NCI-H748 (cell line): Measurements from ENCODE around the gene RALB.
"Not testable (repeated sequence)": the region's sequence is repeated elsewhere in the genome, so short reads cannot be mapped to it uniquely, and the experiment has no call there.

Experiments used
- DNase-seq: peaks from one replicate; lab custom pipeline; 2025; ENCODE audit not compliant: unreplicated experiment; lab: John Stamatoyannopoulos, UW

Gene RALB

GRCh38 chr2:120224735-120225548, 27.7 kb upstream of the RALB start:
- DNase-seq: peak; percentile 81

- DNase-seq: no peak
These were observed 27.0 kb upstream of the RALB start for GRCh38 chr2:120225549-120226065.

DNA sequence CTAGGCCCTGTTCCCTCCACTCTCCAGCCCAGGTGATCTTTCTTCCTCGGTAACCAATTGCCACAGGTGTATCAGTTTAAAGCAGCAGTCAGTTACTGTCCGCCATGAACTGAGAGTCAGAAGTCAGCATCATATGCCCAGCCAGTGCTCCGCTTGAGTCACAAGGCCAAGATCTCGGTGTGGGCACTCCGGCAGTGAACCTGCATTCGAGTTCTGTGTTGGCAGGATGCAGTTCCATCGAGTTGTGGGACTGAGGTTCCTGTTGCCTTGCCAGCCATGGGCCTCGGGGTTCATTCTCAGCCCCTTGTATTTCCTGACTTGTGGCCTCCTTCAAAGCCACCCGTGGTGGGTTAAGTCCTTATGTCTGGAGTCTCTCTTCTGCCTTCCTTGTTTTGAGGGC, 26.3 kb upstream of the RALB start:
- DNase-seq: no peak

GRCh38 chr2:120227111-120227991, 25.3 kb upstream of the RALB start:
- DNase-seq: no peak

DNA sequence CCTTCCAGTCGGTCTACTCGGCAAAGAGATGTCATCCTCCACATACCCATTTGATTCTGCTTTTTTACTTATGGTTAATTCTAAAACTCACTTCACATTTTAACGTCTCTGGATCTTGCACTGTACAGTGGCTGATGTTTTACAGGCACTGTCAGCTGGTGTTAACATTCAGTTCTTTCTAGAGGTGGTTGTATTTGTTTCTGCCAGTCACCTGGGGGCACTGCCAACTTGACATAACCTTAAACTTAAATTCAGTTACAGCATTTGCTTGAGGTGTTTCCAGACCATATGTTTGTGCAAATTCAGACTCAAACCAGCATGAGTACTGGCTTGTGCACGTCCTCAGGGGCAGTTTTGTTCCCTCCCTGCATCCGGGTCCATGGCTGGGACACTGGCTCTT, 24.1 kb upstream of the RALB start:
- DNase-seq: no peak

DNA sequence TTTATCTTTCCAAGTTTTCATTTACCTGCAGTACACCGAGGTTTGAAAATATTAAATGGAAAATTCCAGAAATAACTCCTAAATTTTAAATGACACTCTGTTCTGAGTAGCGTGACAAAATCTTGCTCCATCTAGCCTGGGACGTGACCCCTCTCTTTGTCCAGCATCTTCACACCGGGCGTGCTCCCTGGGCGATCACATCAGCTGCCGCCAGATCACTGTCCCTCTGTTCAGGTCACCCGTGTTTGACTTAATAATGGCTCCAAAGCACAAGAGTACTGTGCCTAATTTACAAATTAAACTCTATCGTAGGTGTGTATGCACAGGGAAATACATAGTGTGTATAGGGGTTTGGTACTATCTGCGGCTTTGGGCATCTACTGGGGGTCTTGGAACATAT, 23.3 kb upstream of the RALB start:
- DNase-seq: no peak

DNA sequence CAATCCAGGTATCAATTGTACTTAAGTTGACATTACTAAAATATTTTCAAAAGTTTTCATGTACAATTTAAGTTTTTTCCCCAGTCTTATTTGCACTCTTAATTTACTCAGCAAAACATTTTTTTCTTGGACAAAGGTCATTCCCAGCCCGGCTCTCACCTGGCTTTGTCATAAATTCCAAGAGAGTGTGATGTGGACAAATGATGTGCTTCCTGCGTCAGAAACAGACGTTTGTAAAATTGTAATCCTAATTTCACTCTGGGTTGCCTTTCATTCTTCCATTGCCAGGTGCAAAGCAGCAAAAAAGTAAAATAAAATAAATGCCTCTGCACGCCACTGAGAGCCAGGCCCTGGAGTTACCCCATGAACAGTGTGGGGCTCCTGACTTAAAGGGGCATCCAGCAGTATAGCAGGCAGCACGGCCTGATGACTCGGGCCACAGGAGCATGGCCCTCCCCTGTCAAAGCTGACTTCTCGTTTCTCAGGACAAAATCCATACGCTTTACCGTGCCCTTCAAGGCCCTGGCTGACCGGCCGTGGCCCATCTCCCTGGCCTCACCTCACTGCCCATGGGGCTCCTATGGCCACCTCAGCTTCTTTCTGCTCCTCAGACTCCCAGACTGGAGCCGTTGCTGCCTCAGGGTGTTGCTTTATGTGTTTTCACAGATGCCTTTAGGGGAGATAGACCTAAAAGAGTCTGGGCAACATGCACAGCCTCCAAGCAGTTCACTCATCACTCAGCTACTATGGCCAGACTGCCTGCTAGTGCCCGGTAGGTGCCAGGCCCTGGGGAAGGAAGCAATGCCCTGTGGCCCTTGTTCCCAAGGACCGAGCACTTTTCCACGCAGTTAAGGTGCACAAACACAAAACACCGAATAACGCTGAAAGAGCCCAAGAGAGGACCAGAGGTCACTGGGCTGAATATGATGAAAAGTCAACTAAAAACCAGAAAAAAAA, 21.9 kb upstream of the RALB start:
- no peak for DNase-seq

DNA sequence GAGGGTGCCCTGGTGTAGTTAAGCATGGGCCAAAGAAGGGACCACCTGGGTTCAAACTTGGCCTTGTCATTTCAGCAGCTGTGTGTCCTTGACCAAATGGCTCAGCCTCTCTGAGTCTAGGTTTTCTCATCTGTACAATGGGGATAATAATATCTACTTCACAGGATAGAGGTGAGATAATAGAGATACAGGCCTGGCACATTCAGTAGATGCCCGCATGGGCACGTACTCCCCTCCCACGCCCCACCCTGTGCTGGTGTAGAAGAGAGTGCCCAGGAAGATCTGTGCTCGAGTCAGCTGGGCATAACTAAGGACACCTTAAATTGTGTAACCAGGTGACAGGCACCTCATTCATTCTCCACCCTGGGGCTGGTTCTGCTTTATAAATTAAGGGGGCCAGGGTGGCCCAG, 21.1 kb upstream of the RALB start:
- DNase-seq: no peak

DNA sequence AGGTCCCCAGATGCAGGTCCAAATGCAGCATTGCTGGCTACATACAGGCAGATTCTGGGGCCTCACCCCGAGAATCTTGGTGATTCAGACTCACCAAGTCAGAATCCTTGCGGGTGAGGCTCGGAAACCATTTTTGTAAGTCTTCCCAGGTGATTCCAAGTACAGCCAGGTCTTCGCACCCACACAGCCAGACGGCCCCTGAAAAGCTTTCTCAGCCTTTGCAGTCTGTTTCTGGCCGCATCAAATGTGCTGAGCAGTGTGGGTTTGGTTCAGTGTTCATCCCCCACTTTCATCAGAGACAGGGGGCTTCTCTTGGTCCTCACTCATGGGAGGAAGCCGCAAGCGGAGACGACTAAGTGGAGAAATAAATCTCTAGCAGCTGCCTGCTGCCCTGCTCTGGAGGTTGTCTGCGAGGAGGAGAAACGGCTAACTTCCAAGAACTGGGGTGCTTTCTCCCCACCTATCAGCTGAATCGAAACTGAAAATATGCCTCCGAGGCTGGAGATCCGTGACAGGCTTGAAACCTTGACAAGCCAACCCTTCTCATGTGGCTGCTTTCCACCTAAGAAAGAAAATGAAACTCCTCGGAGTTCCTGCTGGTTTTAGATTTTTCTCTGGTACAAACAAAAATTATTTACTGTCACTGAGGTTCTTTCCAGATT, 20.5 kb upstream of the RALB start:
- no peak for DNase-seq

- no peak for DNase-seq
These were observed 19.4 kb upstream of the RALB start for GRCh38 chr2:120233292-120233691.

DNA sequence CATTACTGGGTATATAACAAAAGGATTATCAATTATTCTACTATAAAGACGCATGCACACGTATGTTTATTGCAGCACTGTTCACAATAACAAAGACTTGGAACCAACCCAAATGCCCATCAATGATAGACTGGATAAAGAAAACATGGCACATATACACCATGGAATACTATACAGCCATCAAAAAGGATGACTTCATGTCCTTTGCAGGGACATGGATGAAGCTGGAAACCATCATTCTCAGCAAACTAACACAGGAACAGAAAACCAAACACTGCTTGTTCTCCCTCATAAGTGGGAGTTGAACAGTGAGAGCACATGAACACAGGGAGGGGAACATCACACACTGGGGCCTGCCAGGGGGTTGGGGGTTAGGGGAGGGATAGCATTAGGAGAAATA, 17.5 kb upstream of the RALB start:
- not testable (repeated sequence) for DNase-seq

DNA sequence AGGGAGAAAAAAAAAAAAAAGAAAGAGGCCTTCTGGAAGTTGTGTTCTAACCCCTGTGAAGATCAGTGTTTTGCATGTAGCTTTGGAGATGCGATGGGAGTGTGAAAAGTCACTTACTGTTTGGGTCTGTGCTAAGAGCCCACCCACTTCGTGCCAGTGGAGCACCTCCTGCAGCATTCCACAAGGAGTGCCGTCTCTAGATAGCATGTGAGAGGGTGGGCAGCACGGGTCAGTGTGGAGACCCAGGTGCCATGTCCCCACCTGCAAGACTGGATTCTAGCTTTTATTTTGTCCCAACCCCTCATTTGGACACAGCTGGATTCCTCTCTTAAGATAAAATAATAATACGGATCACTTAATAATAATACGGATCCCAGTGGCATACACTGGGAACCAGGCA, 17.0 kb upstream of the RALB start:
- DNase-seq: no peak

DNA sequence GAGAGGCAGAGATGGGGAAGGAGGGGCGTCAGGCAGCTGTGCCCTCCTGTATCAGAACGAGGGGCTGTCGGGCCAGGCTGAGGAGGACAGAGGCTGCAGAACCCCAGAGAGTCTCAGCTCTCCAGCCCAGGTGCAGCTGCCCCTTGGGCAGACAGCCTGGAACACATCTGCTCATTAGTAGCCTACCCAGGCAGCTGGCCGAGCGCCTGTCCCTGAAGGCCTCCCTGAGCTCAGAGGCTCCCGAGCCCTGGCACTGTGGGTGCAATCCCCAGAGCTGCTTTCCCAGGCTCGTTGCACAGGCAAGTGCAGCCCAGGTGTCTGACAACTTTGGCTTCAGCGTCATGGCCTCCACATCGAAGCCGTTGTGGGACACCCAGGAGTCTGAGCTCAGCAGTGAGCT, 16.3 kb upstream of the RALB start:
- DNase-seq: no peak

DNA sequence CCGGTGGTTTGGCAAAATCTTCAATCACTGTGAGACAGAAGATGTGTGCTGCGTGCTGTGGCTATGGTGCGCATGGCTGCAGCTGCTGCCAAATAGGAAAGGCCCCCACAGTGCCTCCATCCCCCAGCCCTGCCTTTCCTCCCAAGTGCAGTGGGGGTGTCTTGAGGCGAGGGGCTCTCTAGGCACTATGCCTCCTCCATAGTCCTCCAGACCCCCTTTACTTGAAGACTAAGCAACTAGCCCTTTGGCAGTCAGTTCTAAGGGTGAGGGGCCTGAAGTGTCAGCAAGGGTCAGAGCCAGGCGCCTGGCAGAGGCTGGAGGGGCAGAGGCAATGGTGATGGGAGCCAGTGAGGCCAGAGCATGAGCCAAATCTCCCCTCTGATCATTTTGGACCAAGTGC, 15.9 kb upstream of the RALB start:
- no peak for DNase-seq

GRCh38 chr2:120237491-120237902, 15.2 kb upstream of the RALB start:
- DNase-seq: no peak

DNA sequence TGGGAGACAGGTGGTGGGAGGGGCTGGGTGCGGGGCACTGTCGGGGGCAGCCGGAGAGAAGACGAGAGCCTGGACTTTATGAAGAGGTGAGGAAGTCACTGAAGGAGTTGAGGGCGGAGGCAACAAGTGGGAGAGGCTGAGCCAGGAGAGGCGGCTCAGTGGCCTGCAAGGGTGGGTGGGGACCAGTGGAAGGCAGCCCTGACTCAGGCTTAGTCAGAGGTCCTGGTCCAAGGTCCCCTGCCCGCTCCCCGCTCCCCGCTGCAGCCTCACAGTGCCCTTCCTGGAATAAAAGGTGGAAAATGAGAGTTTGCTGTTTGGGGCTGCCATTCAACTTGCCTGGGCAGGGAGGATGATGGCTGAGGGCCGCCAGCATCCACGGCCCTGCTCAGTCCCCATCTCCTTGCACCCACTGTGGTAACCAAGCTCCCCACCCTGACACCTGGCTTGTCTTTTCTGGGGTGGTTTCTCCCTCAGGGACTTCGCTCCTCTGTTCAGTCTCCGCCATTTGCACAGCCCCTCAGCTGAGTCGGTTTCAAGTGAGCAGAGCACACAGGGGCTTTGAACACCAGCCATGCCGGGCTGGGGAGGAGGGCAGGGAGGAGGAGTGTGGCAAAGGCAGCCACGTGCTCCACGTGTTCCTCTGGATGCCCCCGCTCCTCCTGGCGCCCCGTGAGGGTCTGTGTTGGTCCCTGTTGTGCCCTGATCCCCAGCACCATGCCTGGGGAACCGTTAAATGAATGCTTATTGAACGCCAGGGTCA, 13.7 kb upstream of the RALB start:
- DNase-seq: no peak

DNA sequence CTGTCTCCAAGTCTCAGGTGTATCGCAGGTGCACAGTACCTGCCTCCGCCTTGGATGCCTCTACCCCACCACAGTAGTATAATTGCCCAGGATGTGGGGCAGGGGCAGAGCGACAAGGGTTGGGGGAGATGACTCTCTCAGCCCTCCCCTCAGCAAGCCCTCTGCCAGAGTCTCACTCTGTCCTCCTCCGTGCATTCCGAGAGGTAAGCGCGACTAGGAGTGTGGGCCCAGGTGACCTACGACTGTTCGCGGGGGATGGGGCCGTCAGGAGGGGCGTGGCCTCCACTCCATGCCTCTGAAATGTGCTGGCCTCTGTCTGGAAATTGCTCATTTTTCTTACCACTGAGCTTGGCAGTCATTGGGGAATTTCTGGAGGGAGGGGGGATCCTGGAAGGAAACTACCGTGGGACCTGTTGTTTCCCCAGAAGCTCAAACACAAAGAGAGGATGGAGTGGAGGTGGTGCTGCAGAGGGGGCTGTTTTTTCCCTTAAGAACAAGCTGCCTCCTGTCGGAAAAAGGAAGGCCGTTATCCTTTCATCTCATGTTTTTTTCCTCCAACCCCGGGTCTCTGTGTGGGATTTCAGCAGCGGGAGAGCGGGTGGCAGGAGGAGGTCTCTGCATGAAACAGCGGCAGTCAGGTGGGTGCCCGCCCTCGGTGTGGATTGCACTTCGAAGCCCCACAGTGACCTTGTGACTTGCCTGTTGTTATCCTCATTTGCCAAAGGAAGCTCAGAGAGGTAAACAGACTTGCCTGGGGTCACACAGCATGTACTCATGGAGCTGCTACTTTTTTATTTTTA, 13.0 kb upstream of the RALB start:
- DNase-seq: no peak

DNA sequence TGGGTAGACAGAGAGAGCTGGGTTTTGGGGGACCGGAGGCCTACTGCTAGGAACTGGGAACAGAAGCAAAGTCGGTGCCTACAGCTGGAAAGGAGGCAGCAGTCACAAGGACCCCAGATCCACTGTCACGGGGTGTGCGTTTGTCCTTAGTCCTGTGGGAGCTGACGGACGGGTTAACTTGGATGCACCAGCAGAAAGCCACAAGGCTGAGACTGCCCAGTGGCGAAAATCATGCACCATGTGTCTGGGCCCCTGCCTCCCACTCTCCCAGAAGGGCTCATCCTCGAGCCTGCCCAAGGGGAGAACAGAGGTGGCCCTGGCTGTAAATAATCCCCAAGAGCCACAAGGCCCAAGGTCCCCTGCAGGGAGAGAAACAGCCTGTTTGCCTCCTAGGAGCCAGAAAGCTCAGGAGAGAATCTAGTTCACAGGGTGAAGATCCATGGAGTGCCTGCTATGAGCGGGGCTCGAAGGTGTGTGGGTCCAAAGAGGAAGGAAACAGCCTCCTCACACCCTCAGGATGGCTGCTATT, 11.7 kb upstream of the RALB start:
- no peak for DNase-seq

- no peak for DNase-seq
These were observed 11.0 kb upstream of the RALB start for GRCh38 chr2:120241684-120242083.
